SK-N-SH treated with all-trans-retinoic acid at 6 μM for 48 hours (cell line): Measurements from ENCODE around the gene BZW1.

Source experiments
- ATAC-seq: fragments of 200-7000 bp; cut with Tn5 transposase; 3 replicates; pipeline ENCODE4 v1.9.1; 2020; ENCODE audit warnings: mild to moderate bottlenecking, moderate library complexity
- ARNTL ChIP-seq: fragments of 450-650 bp; formaldehyde crosslinking; IDR thresholded peaks from 2 replicates; pipeline ENCODE4 v1.5.0; 2020; ENCODE audit warnings: low read depth, mild to moderate bottlenecking, moderate library complexity, borderline replicate concordance
- BACH2 ChIP-seq: fragments of 250-450 bp; sonication (Bioruptor Pico); IDR thresholded peaks from 2 replicates; pipeline ENCODE4 v1.9.0; 2021; ENCODE audit warnings: mild to moderate bottlenecking, borderline replicate concordance
- CREB5 ChIP-seq: fragments of 250-450 bp; sonication (Bioruptor Pico); IDR thresholded peaks from 2 replicates; pipeline ENCODE4 v1.5.1; 2020; ENCODE audit warnings: low read depth, mild to moderate bottlenecking, moderate library complexity
- CSDC2 ChIP-seq: fragments of 250-450 bp; sonication (Bioruptor Pico); IDR thresholded peaks from 2 replicates; pipeline ENCODE4 v1.5.0; 2020; ENCODE audit warnings: mild to moderate bottlenecking, moderate library complexity
- CSRNP3 ChIP-seq: fragments of 250-450 bp; sonication (Bioruptor Pico); IDR thresholded peaks from 2 replicates; pipeline ENCODE4 v1.5.1; 2021; ENCODE audit warnings: mild to moderate bottlenecking, moderate library complexity
- GLIS3 ChIP-seq: fragments of 250-450 bp; sonication (Bioruptor Pico); IDR thresholded peaks from 2 replicates; pipeline ENCODE4 v1.5.0; 2020; ENCODE audit warnings: mild to moderate bottlenecking, moderate library complexity
- ISL1 ChIP-seq: fragments of 250-450 bp; sonication (Bioruptor Pico); IDR thresholded peaks from 2 replicates; pipeline ENCODE4 v2.1.2; 2022; ENCODE audit warnings: mild to moderate bottlenecking, moderate library complexity
- OSR1 ChIP-seq: fragments of 250-450 bp; sonication (Bioruptor Pico); IDR thresholded peaks from 2 replicates; pipeline ENCODE4 v1.8.0; 2022; ENCODE audit warnings: moderate library complexity, mild to moderate bottlenecking, inconsistent platforms
- PPARA ChIP-seq: fragments of 250-450 bp; sonication (Bioruptor Pico); IDR thresholded peaks from 2 replicates; pipeline ENCODE4 v1.5.0; 2020; ENCODE audit warnings: mild to moderate bottlenecking, borderline replicate concordance
- SNAI2 ChIP-seq: fragments of 250-450 bp; sonication (Bioruptor Pico); IDR thresholded peaks from 2 replicates; pipeline ENCODE4 v1.5.0; 2020; ENCODE audit warnings: mild to moderate bottlenecking, moderate library complexity
- TCF4 ChIP-seq: fragments of 250-450 bp; sonication (Bioruptor Pico); IDR thresholded peaks from 2 replicates; pipeline ENCODE4 v1.8.0; 2021; ENCODE audit warnings: mild to moderate bottlenecking, moderate library complexity, borderline replicate concordance
- TOX ChIP-seq: fragments of 250-450 bp; sonication (Bioruptor Pico); IDR thresholded peaks from 2 replicates; pipeline ENCODE4 v1.8.0; 2021; ENCODE audit warnings: mild to moderate bottlenecking, moderate library complexity, borderline replicate concordance
- ZC3H10 ChIP-seq: fragments of 250-450 bp; sonication (Bioruptor Pico); IDR thresholded peaks from 2 replicates; pipeline ENCODE4 v1.5.1; 2021; ENCODE audit warnings: mild to moderate bottlenecking, moderate library complexity
- ZFP3 ChIP-seq: fragments of 250-450 bp; sonication (Bioruptor Pico); IDR thresholded peaks from 2 replicates; pipeline ENCODE4 v1.5.0; 2020; ENCODE audit warnings: mild to moderate bottlenecking, moderate library complexity
- ZFP30 ChIP-seq: fragments of 450-650 bp; formaldehyde crosslinking; IDR thresholded peaks from 2 replicates; pipeline ENCODE4 v1.5.0; 2022; ENCODE audit warnings: mild to moderate bottlenecking, moderate library complexity
- ZNF565 ChIP-seq: fragments of 450-650 bp; formaldehyde crosslinking; conservative IDR thresholded peaks from 2 replicates; pipeline ENCODE4 v1.5.0; 2020; ENCODE audit warnings: low read depth, mild to moderate bottlenecking, moderate library complexity
- ZNF70 ChIP-seq: fragments of 450-650 bp; formaldehyde crosslinking; IDR thresholded peaks from 2 replicates; pipeline ENCODE4 v1.5.0; 2020; ENCODE audit warnings: mild to moderate bottlenecking, moderate library complexity
- ZNF8 ChIP-seq: fragments of 450-650 bp; formaldehyde crosslinking; IDR thresholded peaks from 2 replicates; pipeline ENCODE4 v1.5.0; 2020; ENCODE audit warnings: mild to moderate bottlenecking, moderate library complexity
- TF ChIP-seq, protein P1 (sequence below): fragments of 250-450 bp; sonication (Bioruptor Pico); IDR thresholded peaks from 2 replicates; pipeline ENCODE4 v1.5.0; 2020; ENCODE audit warnings: mild to moderate bottlenecking, moderate library complexity
- TF ChIP-seq, protein P2 (sequence below): fragments of 250-450 bp; sonication (Bioruptor Pico); IDR thresholded peaks from 2 replicates; pipeline ENCODE4 v1.8.0; 2020; ENCODE audit warnings: mild to moderate bottlenecking, moderate library complexity, borderline replicate concordance
- TF ChIP-seq, protein P3 (sequence below): fragments of 250-450 bp; sonication (Bioruptor Pico); IDR thresholded peaks from 2 replicates; pipeline ENCODE4 v1.8.0; 2021; ENCODE audit warnings: low read depth, mild to moderate bottlenecking, moderate library complexity, borderline replicate concordance

BZW1 gene

DNA sequence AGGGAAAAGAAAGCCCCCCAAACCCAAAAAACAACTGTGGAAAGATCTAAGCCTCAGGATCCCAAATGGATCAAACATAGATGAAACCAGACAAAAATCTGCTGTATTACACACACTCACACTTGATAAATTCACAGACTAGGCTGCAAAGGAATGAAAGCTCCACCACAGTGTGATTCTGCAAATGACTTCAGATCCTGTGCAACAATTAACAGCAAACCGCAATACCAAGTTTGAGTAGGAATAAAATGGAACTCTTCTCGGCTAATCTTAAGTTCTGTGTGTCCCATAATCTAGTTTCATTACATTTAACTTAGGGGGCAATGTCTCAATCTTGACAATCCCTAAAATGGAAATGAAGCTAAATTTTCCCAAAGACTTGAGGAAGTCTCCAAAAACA, 40.9 kb downstream of the BZW1 start:
- no peak for ATAC-seq

GRCh38 chr2:200856806-200857205, 45.1 kb downstream of the BZW1 start:
- TF ChIP-seq ZFP3 = no peak
- TF ChIP-seq TOX (CRISPR knock-in tag) = no peak
- TF ChIP-seq SNAI2 = no peak
- no peak for TF ChIP-seq ISL1 (CRISPR knock-in tag)
- TF ChIP-seq, protein P1, sequence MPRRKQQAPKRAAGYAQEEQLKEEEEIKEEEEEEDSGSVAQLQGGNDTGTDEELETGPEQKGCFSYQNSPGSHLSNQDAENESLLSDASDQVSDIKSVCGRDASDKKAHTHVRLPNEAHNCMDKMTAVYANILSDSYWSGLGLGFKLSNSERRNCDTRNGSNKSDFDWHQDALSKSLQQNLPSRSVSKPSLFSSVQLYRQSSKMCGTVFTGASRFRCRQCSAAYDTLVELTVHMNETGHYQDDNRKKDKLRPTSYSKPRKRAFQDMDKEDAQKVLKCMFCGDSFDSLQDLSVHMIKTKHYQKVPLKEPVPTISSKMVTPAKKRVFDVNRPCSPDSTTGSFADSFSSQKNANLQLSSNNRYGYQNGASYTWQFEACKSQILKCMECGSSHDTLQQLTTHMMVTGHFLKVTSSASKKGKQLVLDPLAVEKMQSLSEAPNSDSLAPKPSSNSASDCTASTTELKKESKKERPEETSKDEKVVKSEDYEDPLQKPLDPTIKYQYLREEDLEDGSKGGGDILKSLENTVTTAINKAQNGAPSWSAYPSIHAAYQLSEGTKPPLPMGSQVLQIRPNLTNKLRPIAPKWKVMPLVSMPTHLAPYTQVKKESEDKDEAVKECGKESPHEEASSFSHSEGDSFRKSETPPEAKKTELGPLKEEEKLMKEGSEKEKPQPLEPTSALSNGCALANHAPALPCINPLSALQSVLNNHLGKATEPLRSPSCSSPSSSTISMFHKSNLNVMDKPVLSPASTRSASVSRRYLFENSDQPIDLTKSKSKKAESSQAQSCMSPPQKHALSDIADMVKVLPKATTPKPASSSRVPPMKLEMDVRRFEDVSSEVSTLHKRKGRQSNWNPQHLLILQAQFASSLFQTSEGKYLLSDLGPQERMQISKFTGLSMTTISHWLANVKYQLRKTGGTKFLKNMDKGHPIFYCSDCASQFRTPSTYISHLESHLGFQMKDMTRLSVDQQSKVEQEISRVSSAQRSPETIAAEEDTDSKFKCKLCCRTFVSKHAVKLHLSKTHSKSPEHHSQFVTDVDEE = no peak
- TF ChIP-seq ZC3H10 (CRISPR knock-in tag) = no peak
- TF ChIP-seq PPARA (CRISPR knock-in tag) = no peak
- no peak for TF ChIP-seq CSRNP3 (CRISPR knock-in tag)
- TF ChIP-seq, protein P2, sequence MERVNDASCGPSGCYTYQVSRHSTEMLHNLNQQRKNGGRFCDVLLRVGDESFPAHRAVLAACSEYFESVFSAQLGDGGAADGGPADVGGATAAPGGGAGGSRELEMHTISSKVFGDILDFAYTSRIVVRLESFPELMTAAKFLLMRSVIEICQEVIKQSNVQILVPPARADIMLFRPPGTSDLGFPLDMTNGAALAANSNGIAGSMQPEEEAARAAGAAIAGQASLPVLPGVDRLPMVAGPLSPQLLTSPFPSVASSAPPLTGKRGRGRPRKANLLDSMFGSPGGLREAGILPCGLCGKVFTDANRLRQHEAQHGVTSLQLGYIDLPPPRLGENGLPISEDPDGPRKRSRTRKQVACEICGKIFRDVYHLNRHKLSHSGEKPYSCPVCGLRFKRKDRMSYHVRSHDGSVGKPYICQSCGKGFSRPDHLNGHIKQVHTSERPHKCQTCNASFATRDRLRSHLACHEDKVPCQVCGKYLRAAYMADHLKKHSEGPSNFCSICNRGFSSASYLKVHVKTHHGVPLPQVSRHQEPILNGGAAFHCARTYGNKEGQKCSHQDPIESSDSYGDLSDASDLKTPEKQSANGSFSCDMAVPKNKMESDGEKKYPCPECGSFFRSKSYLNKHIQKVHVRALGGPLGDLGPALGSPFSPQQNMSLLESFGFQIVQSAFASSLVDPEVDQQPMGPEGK (CRISPR knock-in tag) = no peak
- TF ChIP-seq BACH2 (CRISPR knock-in tag) = no peak
- TF ChIP-seq, protein P3, sequence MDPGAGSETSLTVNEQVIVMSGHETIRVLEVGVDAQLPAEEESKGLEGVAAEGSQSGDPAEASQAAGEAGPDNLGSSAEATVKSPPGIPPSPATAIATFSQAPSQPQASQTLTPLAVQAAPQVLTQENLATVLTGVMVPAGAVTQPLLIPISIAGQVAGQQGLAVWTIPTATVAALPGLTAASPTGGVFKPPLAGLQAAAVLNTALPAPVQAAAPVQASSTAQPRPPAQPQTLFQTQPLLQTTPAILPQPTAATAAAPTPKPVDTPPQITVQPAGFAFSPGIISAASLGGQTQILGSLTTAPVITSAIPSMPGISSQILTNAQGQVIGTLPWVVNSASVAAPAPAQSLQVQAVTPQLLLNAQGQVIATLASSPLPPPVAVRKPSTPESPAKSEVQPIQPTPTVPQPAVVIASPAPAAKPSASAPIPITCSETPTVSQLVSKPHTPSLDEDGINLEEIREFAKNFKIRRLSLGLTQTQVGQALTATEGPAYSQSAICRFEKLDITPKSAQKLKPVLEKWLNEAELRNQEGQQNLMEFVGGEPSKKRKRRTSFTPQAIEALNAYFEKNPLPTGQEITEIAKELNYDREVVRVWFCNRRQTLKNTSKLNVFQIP (CRISPR knock-in tag) = no peak
- TF ChIP-seq ZNF565 = no peak
- TF ChIP-seq ZNF8 (CRISPR knock-in tag) = no peak
- no peak for TF ChIP-seq CREB5 (CRISPR knock-in tag)
- TF ChIP-seq OSR1 (CRISPR knock-in tag) = no peak
- no peak for TF ChIP-seq TCF4
- no peak for TF ChIP-seq ZNF70 (CRISPR knock-in tag)
- TF ChIP-seq CSDC2 (CRISPR knock-in tag) = no peak
- no peak for TF ChIP-seq ZFP30
- TF ChIP-seq, all 23 proteins: peak for 0
- ATAC-seq = no peak

More for the DNA sequence above, 40.9 kb downstream of the BZW1 start:
- TF ChIP-seq ZNF565 (no peak), ISL1 (CRISPR knock-in tag) (no peak), GLIS3 (no peak), ARNTL (CRISPR knock-in tag) (no peak), ZFP30 (no peak), CREB5 (CRISPR knock-in tag) (no peak), ZNF8 (CRISPR knock-in tag) (no peak)
- TF ChIP-seq, protein P1 = no peak
